ENCODE data around the gene CCL4L2.
"Not testable (repeated sequence)": the region's sequence is repeated elsewhere in the genome, so short reads cannot be mapped to it uniquely, and the experiment has no call there.

DNA sequence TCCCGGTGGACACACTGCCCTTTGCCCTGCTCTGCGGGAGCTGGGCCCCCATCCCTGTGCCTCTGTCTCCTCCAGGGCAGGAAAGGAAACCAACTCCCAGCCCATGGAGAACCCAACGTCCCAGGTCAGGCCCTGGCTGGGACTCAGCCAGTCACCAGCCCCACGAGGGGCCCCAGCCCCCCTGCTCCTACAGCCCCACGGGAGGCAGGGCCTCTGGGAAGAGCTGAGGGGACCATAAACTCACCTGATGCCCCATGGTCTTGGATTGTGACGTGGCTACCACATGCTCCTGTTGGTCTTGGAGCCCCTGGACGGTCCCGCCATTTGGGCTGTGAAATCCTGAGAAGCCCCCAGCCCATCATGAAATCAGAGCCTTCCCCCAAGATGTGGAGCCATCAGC is 42.0 kb upstream of the CCL4L2 start:
- not testable (repeated sequence) for TF ChIP-seq CTCF (conservative IDR thresholded peaks at IDR 0.05); ZFX (IDR thresholded peaks at IDR 0.05)

Measured in C4-2B (cell line).